ENCODE results near the gene VWF.
A peak's percentile ranks its signal among the peaks of the same experiment; 100 is the strongest.
"Not testable (repeated sequence)": the region's sequence is repeated elsewhere in the genome, so short reads cannot be mapped to it uniquely, and the experiment has no call there.

Gene VWF

DNA sequence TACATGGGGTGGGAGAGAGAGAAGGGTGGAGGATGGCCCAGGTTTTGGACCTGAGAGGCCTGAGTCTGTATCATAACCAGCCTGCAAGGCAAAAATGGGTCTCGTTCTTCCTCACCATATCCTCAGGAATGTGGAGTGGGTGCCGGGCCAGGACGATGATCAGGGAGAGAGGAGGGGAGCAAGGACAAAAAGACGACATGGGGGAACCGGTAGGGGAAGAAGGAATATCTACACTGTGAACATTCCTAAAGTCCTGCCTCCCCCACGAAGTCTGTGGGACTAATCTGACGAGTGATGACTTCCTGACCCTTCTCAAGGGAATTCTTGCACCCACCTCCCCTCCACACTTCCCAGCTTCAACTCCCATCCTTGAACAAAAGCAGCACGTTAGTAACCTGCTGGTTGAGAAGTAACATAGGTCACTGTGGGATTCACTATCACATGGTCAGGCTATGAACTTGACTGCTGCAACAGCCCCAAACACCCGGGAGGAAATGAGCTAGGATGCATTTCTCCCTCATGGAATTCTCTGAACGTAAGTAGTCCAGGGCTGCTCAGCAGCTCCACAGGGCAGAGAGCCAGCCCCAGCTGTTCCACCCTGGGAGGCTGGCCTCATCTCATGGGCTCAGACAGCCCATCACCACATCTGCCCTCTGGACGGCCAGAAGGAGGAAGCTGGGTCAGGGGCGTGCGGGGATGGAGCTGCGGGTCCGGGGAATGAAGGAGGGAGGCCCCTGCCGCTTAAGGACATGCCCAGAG, 36.8 kb upstream of the VWF start:
- Histone ChIP-seq H3K23ac (ENCODE audit: low read length in 2 of 2) (no peak overlapping the region), H3K18ac (ENCODE audit: low read depth in 1 of 2, low read length in 2 of 2) (peak overlapping the region; percentile 86 to 87), H2BK120ac (ENCODE audit: low read depth, low read length) (peak overlapping the region; percentile 87), H3K27me3 (ENCODE audit: control insufficient read depth in 1 of 2, insufficient read depth in 1 of 2, low read length in 2 of 2) (no peaks in the 10 kb centered on the region), H3K4ac (ENCODE audit: low read depth in 1 of 2, low read length in 2 of 2) (peak overlapping the region; percentile 54 to 85), H4K91ac (ENCODE audit: low read length) (peak overlapping the region; percentile 70), H3K36me3 (ENCODE audit: control insufficient read depth in 1 of 2, insufficient read depth in 2 of 2, low read depth in 1 of 2, low read length in 2 of 2) (no peaks in the 10 kb centered on the region), H2AFZ (ENCODE audit: low read depth, low read length) (no peak overlapping the region), H3K27ac (ENCODE audit: low read length, poor library complexity, severe bottlenecking) (no peak overlapping the region), H2BK5ac (ENCODE audit: low read depth, low read length, poor library complexity, severe bottlenecking) (no peak overlapping the region), H3K9me3 (ENCODE audit: control insufficient read depth, low read length) (no peaks in the 10 kb centered on the region), H3K4me1 (ENCODE audit: control insufficient read depth, insufficient read depth, low read depth, low read length) (peaks cover 16% of the 10 kb centered on the region), H3K4me3 (ENCODE audit: insufficient read depth in 1 of 2, low read depth in 1 of 2, low read length in 2 of 2) (no peak overlapping the region), H3K9ac (ENCODE audit: low read length) (peak overlapping the region; percentile 19), H2AK5ac (ENCODE audit: low read length, severe bottlenecking) (peak overlapping the region; percentile 19), H4K8ac (ENCODE audit: low read length) (peak overlapping the region; percentile 82), H3K79me1 (replicated peaks; ENCODE audit: low read length, poor library complexity, severe bottlenecking) (no peaks in the 10 kb centered on the region), H2BK15ac (ENCODE audit: low read depth, poor library complexity, severe bottlenecking) (peak overlapping the region; percentile 99), H2BK12ac (ENCODE audit: low read length in 2 of 2) (peak overlapping the region; percentile 75 to 91), H3K4me2 (ENCODE audit: low read length, poor library complexity, severe bottlenecking) (no peak overlapping the region), H3K14ac (ENCODE audit: low read length in 2 of 2) (no peak overlapping the region)
- WGBS: 44% methylated on average over 10 of the region's 16 CpGs
- DNase-seq: peak; percentile 80

DNA sequence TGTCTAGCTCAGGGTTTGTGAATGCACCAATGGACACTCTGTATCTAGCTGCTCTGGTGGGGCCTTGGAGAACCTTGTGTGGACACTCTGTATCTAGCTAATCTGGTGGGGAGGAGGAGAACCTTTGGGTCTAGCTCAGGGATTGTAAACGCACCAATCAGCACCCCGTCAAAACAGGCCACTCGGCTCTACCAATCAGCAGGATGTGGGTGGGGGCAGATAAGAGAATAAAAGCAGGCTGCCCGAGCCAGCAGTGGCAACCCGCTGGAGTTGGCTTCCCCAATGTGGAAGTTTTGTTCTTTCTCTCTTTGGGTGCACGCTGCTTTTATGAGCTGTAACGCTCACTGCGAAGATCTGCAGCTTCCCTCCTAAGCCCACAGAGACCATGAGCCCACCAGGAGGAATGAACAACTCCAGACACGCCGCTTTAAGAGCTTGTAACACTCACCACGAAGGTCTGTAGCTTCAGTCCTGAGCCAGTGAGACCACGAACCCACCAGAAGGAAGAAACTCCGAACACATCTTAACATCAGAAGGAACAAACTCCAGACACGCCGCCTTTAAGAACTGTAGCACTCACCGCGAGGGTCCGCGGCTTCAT, 35.7 kb upstream of the VWF start:
- H2BK5ac ChIP-seq (ENCODE audit: low read depth, low read length, poor library complexity, severe bottlenecking); H3K9ac ChIP-seq (ENCODE audit: low read length); H3K27me3 ChIP-seq (ENCODE audit: control insufficient read depth in 1 of 2, insufficient read depth in 1 of 2, low read length in 2 of 2); H3K9me3 ChIP-seq (ENCODE audit: control insufficient read depth, low read length); H3K36me3 ChIP-seq (ENCODE audit: control insufficient read depth in 1 of 2, insufficient read depth in 2 of 2, low read depth in 1 of 2, low read length in 2 of 2); H3K4me2 ChIP-seq (ENCODE audit: low read length, poor library complexity, severe bottlenecking); DNase-seq; H3K79me1 ChIP-seq (replicated peaks; ENCODE audit: low read length, poor library complexity, severe bottlenecking); H3K23ac ChIP-seq (ENCODE audit: low read length in 2 of 2); H3K14ac ChIP-seq (ENCODE audit: low read length in 2 of 2); H2AFZ ChIP-seq (ENCODE audit: low read depth, low read length); H3K4me3 ChIP-seq (ENCODE audit: insufficient read depth in 1 of 2, low read depth in 1 of 2, low read length in 2 of 2); H2BK120ac ChIP-seq (ENCODE audit: low read depth, low read length); H3K27ac ChIP-seq (ENCODE audit: low read length, poor library complexity, severe bottlenecking); H2AK5ac ChIP-seq (ENCODE audit: low read length, severe bottlenecking): not testable (repeated sequence)
- H4K8ac ChIP-seq (ENCODE audit: low read length): peak overlapping the region; percentile 49
- H3K4me1 ChIP-seq (ENCODE audit: control insufficient read depth, insufficient read depth, low read depth, low read length): peaks cover 16% of the 10 kb centered on the region
- peak overlapping the region; percentile 75 to 91 for H2BK12ac ChIP-seq (ENCODE audit: low read length in 2 of 2)
- H3K4ac ChIP-seq (ENCODE audit: low read depth in 1 of 2, low read length in 2 of 2): peak overlapping the region; percentile 54 to 57
- 95% methylated on average over 19 of the region's 19 CpGs for WGBS
- H2BK15ac ChIP-seq (ENCODE audit: low read depth, poor library complexity, severe bottlenecking): peak overlapping the region; percentile 65
- peak overlapping the region in 1 of 2 experiments; percentile 48 for H3K18ac ChIP-seq (ENCODE audit: low read depth in 1 of 2, low read length in 2 of 2)
- H4K91ac ChIP-seq (ENCODE audit: low read length): peak overlapping the region; percentile 70

GRCh38 chr12:6159166-6160011, 34.9 kb upstream of the VWF start:
- peak overlapping the region in 1 of 2 experiments; percentile 98 for H3K4ac ChIP-seq (ENCODE audit: low read depth in 1 of 2, low read length in 2 of 2)
- H3K4me3 ChIP-seq (ENCODE audit: insufficient read depth in 1 of 2, low read depth in 1 of 2, low read length in 2 of 2); H3K36me3 ChIP-seq (ENCODE audit: control insufficient read depth in 1 of 2, insufficient read depth in 2 of 2, low read depth in 1 of 2, low read length in 2 of 2); H2BK15ac ChIP-seq (ENCODE audit: low read depth, poor library complexity, severe bottlenecking); H3K79me1 ChIP-seq (replicated peaks; ENCODE audit: low read length, poor library complexity, severe bottlenecking); H2AK5ac ChIP-seq (ENCODE audit: low read length, severe bottlenecking); DNase-seq; H3K9me3 ChIP-seq (ENCODE audit: control insufficient read depth, low read length); H2AFZ ChIP-seq (ENCODE audit: low read depth, low read length); H3K27ac ChIP-seq (ENCODE audit: low read length, poor library complexity, severe bottlenecking); H4K8ac ChIP-seq (ENCODE audit: low read length); H3K4me2 ChIP-seq (ENCODE audit: low read length, poor library complexity, severe bottlenecking); H2BK5ac ChIP-seq (ENCODE audit: low read depth, low read length, poor library complexity, severe bottlenecking); H3K23ac ChIP-seq (ENCODE audit: low read length in 2 of 2); H3K9ac ChIP-seq (ENCODE audit: low read length); H3K27me3 ChIP-seq (ENCODE audit: control insufficient read depth in 1 of 2, insufficient read depth in 1 of 2, low read length in 2 of 2); H3K14ac ChIP-seq (ENCODE audit: low read length in 2 of 2): not testable (repeated sequence)
- WGBS: 96% methylated on average over 48 of the region's 50 CpGs
- H2BK120ac ChIP-seq (ENCODE audit: low read depth, low read length): peak overlapping the region; percentile 68
- H3K18ac ChIP-seq (ENCODE audit: low read depth in 1 of 2, low read length in 2 of 2): peak overlapping the region; percentile 67 to 76
- H4K91ac ChIP-seq (ENCODE audit: low read length): peak overlapping the region; percentile 95
- peak overlapping the region in 1 of 2 experiments; percentile 90 for H2BK12ac ChIP-seq (ENCODE audit: low read length in 2 of 2)
- peaks cover 16% of the 10 kb centered on the region for H3K4me1 ChIP-seq (ENCODE audit: control insufficient read depth, insufficient read depth, low read depth, low read length)

GRCh38 chr12:6158749-6159148, 34.3 kb upstream of the VWF start:
- Histone ChIP-seq H3K9ac (ENCODE audit: low read length) (no peak overlapping the region), H3K4ac (ENCODE audit: low read depth in 1 of 2, low read length in 2 of 2) (peak overlapping the region; percentile 50 to 98), H2BK12ac (ENCODE audit: low read length in 2 of 2) (peak overlapping the region; percentile 90 to 98), H3K36me3 (ENCODE audit: control insufficient read depth in 1 of 2, insufficient read depth in 2 of 2, low read depth in 1 of 2, low read length in 2 of 2) (no peaks in the 10 kb centered on the region), H3K18ac (ENCODE audit: low read depth in 1 of 2, low read length in 2 of 2) (peak overlapping the region; percentile 67 to 100), H3K27ac (ENCODE audit: low read length, poor library complexity, severe bottlenecking) (no peak overlapping the region), H3K9me3 (ENCODE audit: control insufficient read depth, low read length) (no peaks in the 10 kb centered on the region), H4K91ac (ENCODE audit: low read length) (peak overlapping the region; percentile 100), H4K8ac (ENCODE audit: low read length) (peak overlapping the region; percentile 99), H3K14ac (ENCODE audit: low read length in 2 of 2) (peak overlapping the region in 1 of 2 experiments; percentile 99), H3K4me2 (ENCODE audit: low read length, poor library complexity, severe bottlenecking) (no peak overlapping the region), H3K23ac (ENCODE audit: low read length in 2 of 2) (peak overlapping the region in 1 of 2 experiments; percentile 91), H2BK120ac (ENCODE audit: low read depth, low read length) (peak overlapping the region; percentile 83), H2BK15ac (ENCODE audit: low read depth, poor library complexity, severe bottlenecking) (no peak overlapping the region), H2AK5ac (ENCODE audit: low read length, severe bottlenecking) (no peak overlapping the region), H3K79me1 (replicated peaks; ENCODE audit: low read length, poor library complexity, severe bottlenecking) (no peaks in the 10 kb centered on the region), H3K27me3 (ENCODE audit: control insufficient read depth in 1 of 2, insufficient read depth in 1 of 2, low read length in 2 of 2) (no peaks in the 10 kb centered on the region), H2AFZ (ENCODE audit: low read depth, low read length) (no peak overlapping the region), H3K4me3 (ENCODE audit: insufficient read depth in 1 of 2, low read depth in 1 of 2, low read length in 2 of 2) (no peak overlapping the region), H3K4me1 (ENCODE audit: control insufficient read depth, insufficient read depth, low read depth, low read length) (peaks cover 16% of the 10 kb centered on the region), H2BK5ac (ENCODE audit: low read depth, low read length, poor library complexity, severe bottlenecking) (no peak overlapping the region)
- 74% methylated on average over 11 of the region's 11 CpGs for WGBS
- no peak for DNase-seq

Data from mesenchymal stem cell (in vitro differentiated cells and primary cell).